A549 (cell line): ENCODE measurements around the gene CTIF. TPM values are rescaled to one million over a fixed set of nuclear protein-coding genes. Genes with fewer than 3 reads are reported as not detected.
A peak's percentile ranks its signal among the peaks of the same experiment; 100 is the strongest.

Source experiments
- ATAC-seq, 2 experiments: fragments of 200-7000 bp in 1 of 2; fragments of >200 bp in 1 of 2; cut with Nextera tagmentation in 1 of 2; cut with Tn5 transposase in 1 of 2; 3 replicates each; pipeline versions ENCODE4 v1.8.0 to v1.9.1; 2018 to 2020; ENCODE audit warnings: mild to moderate bottlenecking in 1 of 2, moderate library complexity in 1 of 2
- CTCF ChIA-PET: fragments of 300-600 bp; sonication (Branson Sonifier 250); formaldehyde crosslinking; extraction: SDS; loops from one replicate; lab custom pipeline; 2021; ENCODE audit warnings: antibody characterized with exemption, inconsistent platforms; lab: Yijun Ruan, JAX
- POLR2A ChIA-PET: fragments of 350-600 bp; formaldehyde crosslinking; extraction: SDS; loops from one replicate; lab custom pipeline; 2021; ENCODE audit warnings: antibody characterized with exemption, inconsistent platforms; lab: Yijun Ruan, JAX
- DNase-seq, 2 experiments: peaks; one replicate each; pipeline versions ENCODE4 v3.0.0 to v3.0.0-alpha.2; 2011 to 2016; ENCODE audit warnings: low read depth in 1 of 2, low spot score in 1 of 2
- FAIRE-seq: peaks from 2 replicates; lab custom pipeline; 2011; peaks lifted over from hg19 to GRCh38; lab: Jason Lieb, UNC
- H3K27ac ChIP-seq, 2 experiments: fragments of >200 bp; sonication (Bioruptor Twin); formaldehyde crosslinking; 3 replicates each; pipeline ENCODE4 v1.5.1; 2016 to 2017
- H3K4me1 ChIP-seq: fragments of >200 bp; sonication (Bioruptor Twin); formaldehyde crosslinking; 3 replicates; pipeline ENCODE4 v1.6.1; 2016
- H3K4me2 ChIP-seq: fragments of >200 bp; sonication (Bioruptor Twin); formaldehyde crosslinking; 3 replicates; pipeline ENCODE4 v1.6.1; 2016
- H3K4me3 ChIP-seq: fragments of >200 bp; sonication (Bioruptor Twin); formaldehyde crosslinking; 3 replicates; pipeline ENCODE4 v1.5.1; 2016
- H3K9me3 ChIP-seq: fragments of >200 bp; sonication (Bioruptor Twin); formaldehyde crosslinking; 3 replicates; pipeline ENCODE4 v1.6.1; 2016
- BHLHE40 ChIP-seq: IDR thresholded peaks from 2 replicates; pipeline ENCODE4 v1.6.1; 2012; ENCODE audit warnings: low read depth, low read length, inconsistent platforms
- CBX8 ChIP-seq: fragments of 200-600 bp; sonication (generic); IDR thresholded peaks from 2 replicates; pipeline ENCODE4 v1.6.1; 2016
- CHD2 ChIP-seq: fragments of 150-350 bp; IDR thresholded peaks from 2 replicates; pipeline ENCODE4 v1.6.1; 2014; ENCODE audit warnings: low read length; ENCODE audit not compliant: partially characterized antibody
- EHF ChIP-seq: fragments of 250-450 bp; sonication (Bioruptor Pico); IDR thresholded peaks from 2 replicates; pipeline ENCODE4 v1.5.0; 2020; ENCODE audit warnings: mild to moderate bottlenecking
- EHMT2 ChIP-seq: fragments of 200-600 bp; sonication (generic); IDR thresholded peaks from 2 replicates; pipeline ENCODE4 v1.6.1; 2016; ENCODE audit warnings: antibody characterized with exemption, low read depth, mild to moderate bottlenecking, moderate library complexity
- ESRRA ChIP-seq: fragments of 150-350 bp; IDR thresholded peaks from 2 replicates; pipeline ENCODE4 v1.6.1; 2014; ENCODE audit warnings: mild to moderate bottlenecking, low read length, borderline replicate concordance
- FOSL2 ChIP-seq, 2 experiments: fragments of 450-650 bp in 1 of 2; fragments of >200 bp in 1 of 2; sonication (Bioruptor Twin) in 1 of 2; formaldehyde crosslinking; IDR thresholded peaks; 2 replicates each; pipeline versions ENCODE4 v1.5.0 to v1.6.1; 2016 to 2020; ENCODE audit warnings: mild to moderate bottlenecking in 1 of 2, moderate library complexity in 1 of 2
- GATA3 ChIP-seq: IDR thresholded peaks from 2 replicates; pipeline ENCODE4 v1.6.1; 2012; ENCODE audit warnings: borderline replicate concordance
- HEYL ChIP-seq: fragments of 250-450 bp; sonication (Bioruptor Pico); IDR thresholded peaks from 2 replicates; pipeline ENCODE4 v1.8.0; 2021; ENCODE audit warnings: mild to moderate bottlenecking, moderate library complexity
- HOXA7 ChIP-seq: fragments of 250-450 bp; sonication (Bioruptor Pico); IDR thresholded peaks from 2 replicates; pipeline ENCODE4 v1.5.0; 2020; ENCODE audit warnings: mild to moderate bottlenecking, moderate library complexity
- JUN ChIP-seq, 2 experiments: fragments of >200 bp; sonication (Bioruptor Twin); formaldehyde crosslinking; IDR thresholded peaks; 2 replicates in 1 of 2; 3 replicates in 1 of 2; pipeline ENCODE4 v1.6.1; 2016 to 2017
- KDM5A ChIP-seq: fragments of 200-600 bp; sonication (generic); IDR thresholded peaks from 2 replicates; pipeline ENCODE4 v1.6.1; 2016; ENCODE audit warnings: antibody characterized with exemption, mild to moderate bottlenecking
- MAFK ChIP-seq: fragments of 450-650 bp; IDR thresholded peaks from 2 replicates; pipeline ENCODE4 v1.6.1; 2014; ENCODE audit not compliant: partially characterized antibody
- MYC ChIP-seq: IDR thresholded peaks from 2 replicates; pipeline ENCODE4 v1.6.1; 2012; ENCODE audit warnings: mild to moderate bottlenecking, inconsistent platforms, low read length, improper control_type of control experiment, borderline replicate concordance
- NR3C1 ChIP-seq: fragments of >200 bp; sonication (Bioruptor Twin); formaldehyde crosslinking; IDR thresholded peaks from 3 replicates; pipeline ENCODE4 v1.6.1; 2017
- PHF8 ChIP-seq: fragments of 200-600 bp; sonication (generic); IDR thresholded peaks from 2 replicates; pipeline ENCODE4 v1.6.1; 2016; ENCODE audit warnings: low read depth, mild to moderate bottlenecking, antibody characterized with exemption, moderate library complexity, borderline replicate concordance
- POLR2AphosphoS2 ChIP-seq: conservative IDR thresholded peaks from 2 replicates; pipeline ENCODE4 v1.6.1; 2012; ENCODE audit warnings: low read length, improper control_type of control experiment, inconsistent platforms
- RAD21 ChIP-seq, 2 experiments: fragments of >200 bp in 1 of 2; sonication (Bioruptor Twin) in 1 of 2; formaldehyde crosslinking in 1 of 2; IDR thresholded peaks in 1 of 2; conservative IDR thresholded peaks in 1 of 2; 2 replicates in 1 of 2; 3 replicates in 1 of 2; pipeline ENCODE4 v1.6.1; 2012 to 2018; ENCODE audit warnings: inconsistent platforms in 1 of 2
- RCOR1 ChIP-seq: fragments of 150-350 bp; IDR thresholded peaks from 2 replicates; pipeline ENCODE4 v1.6.1; 2014; ENCODE audit warnings: antibody characterized with exemption, low read length, low read depth
- SREBF2 ChIP-seq: fragments of 450-650 bp; IDR thresholded peaks from 2 replicates; pipeline ENCODE4 v1.6.1; 2014; ENCODE audit warnings: mild to moderate bottlenecking, moderate library complexity
- TFCP2L1 ChIP-seq: fragments of 250-450 bp; sonication (Bioruptor Pico); IDR thresholded peaks from 2 replicates; pipeline ENCODE4 v1.5.0; 2021; ENCODE audit warnings: mild to moderate bottlenecking
- ZSCAN20 ChIP-seq: fragments of 250-450 bp; sonication (Bioruptor Pico); IDR thresholded peaks from 2 replicates; pipeline ENCODE4 v1.8.0; 2022; ENCODE audit warnings: mild to moderate bottlenecking, moderate library complexity
- WGBS: methylation state at CpG from one replicate; pipeline ENCODE4 v1.1.6; 2017; ENCODE audit errors: missing lambda C conversion rate; 5-methylcytosine and 5-hydroxymethylcytosine counted together
- polyA plus RNA-seq, 4 experiments: library from polyadenylated mRNA; depleted of rRNA in 3 of 4; stranded (reverse); fragments of >200 nt; fragmentation: RNase III in 1 of 4; extraction: RNeasy Plus Mini Kit Qiagen cat#74134 plus additional on column Dnase treatment in 1 of 4; gene quantifications; 2 replicates in 3 of 4; 3 replicates in 1 of 4; pipeline ENCODE4 v1.2.3, GENCODE V29; 2011 to 2017
- TF ChIP-seq, protein P1 (sequence below): fragments of 200-600 bp; sonication (generic); IDR thresholded peaks from 2 replicates; pipeline ENCODE4 v1.6.1; 2016; ENCODE audit warnings: antibody characterized with exemption, mild to moderate bottlenecking, moderate library complexity
- TF ChIP-seq, protein P2 (sequence below): fragments of >200 bp; sonication (Bioruptor Twin); formaldehyde crosslinking; IDR thresholded peaks from 3 replicates; pipeline ENCODE4 v1.5.1; 2016
- TF ChIP-seq, protein P3 (sequence below): fragments of 250-450 bp; sonication (Bioruptor Pico); IDR thresholded peaks from 2 replicates; pipeline ENCODE4 v1.5.0; 2020; ENCODE audit warnings: low read depth, mild to moderate bottlenecking, moderate library complexity
- TF ChIP-seq, protein P4 (sequence below): fragments of >200 bp; sonication (Bioruptor Twin); formaldehyde crosslinking; IDR thresholded peaks from 2 replicates; pipeline ENCODE4 v1.6.1; 2016

The CTIF gene
- polyA plus RNA-seq, 2 of the 4 experiments (the other 2 are of a cell fraction): 17.0 to 24.7 TPM

DNA sequence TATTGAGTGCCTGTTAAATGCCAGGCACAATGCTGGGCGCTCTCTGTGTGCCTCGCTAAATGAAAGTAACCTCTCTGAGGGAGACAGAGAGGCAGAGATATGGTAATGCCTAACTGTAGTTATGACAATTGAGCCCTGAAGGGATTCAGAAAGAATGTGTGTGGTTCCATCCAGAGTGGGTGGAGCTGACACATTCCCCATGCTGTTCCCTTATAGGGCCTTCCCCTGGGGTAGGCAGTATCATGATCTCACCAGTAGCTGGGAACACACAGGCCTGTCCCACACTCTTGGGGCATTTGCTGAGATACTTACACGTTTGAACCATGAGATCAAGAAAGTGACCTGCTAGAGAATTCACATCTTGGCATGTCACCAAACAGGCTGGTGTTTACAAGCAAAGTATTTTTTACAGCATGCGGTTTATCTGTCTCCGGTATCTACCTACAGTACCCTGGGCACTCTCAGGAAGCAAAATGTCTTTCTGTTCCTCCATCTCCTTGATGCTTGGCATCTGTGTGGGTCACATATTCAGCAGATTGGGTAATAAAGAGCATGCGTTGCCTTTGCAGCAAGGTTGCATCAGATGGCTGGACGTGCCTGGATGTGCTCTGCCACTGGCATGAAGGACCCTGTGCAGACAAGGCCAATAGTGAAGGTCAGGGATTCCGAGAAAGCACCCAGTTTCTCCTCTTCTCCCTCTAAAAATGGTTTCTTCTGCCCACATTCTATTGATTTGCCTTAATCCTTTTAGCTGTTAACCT lies 9.4 kb downstream of the CTIF start (continued):
- TF ChIP-seq TFCP2L1 (CRISPR knock-in tag) (no peak), MYC (no peak), NR3C1 (no peak), BHLHE40 (no peak)
- TF ChIP-seq, protein P1, sequence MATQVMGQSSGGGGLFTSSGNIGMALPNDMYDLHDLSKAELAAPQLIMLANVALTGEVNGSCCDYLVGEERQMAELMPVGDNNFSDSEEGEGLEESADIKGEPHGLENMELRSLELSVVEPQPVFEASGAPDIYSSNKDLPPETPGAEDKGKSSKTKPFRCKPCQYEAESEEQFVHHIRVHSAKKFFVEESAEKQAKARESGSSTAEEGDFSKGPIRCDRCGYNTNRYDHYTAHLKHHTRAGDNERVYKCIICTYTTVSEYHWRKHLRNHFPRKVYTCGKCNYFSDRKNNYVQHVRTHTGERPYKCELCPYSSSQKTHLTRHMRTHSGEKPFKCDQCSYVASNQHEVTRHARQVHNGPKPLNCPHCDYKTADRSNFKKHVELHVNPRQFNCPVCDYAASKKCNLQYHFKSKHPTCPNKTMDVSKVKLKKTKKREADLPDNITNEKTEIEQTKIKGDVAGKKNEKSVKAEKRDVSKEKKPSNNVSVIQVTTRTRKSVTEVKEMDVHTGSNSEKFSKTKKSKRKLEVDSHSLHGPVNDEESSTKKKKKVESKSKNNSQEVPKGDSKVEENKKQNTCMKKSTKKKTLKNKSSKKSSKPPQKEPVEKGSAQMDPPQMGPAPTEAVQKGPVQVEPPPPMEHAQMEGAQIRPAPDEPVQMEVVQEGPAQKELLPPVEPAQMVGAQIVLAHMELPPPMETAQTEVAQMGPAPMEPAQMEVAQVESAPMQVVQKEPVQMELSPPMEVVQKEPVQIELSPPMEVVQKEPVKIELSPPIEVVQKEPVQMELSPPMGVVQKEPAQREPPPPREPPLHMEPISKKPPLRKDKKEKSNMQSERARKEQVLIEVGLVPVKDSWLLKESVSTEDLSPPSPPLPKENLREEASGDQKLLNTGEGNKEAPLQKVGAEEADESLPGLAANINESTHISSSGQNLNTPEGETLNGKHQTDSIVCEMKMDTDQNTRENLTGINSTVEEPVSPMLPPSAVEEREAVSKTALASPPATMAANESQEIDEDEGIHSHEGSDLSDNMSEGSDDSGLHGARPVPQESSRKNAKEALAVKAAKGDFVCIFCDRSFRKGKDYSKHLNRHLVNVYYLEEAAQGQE: no peak

DNA sequence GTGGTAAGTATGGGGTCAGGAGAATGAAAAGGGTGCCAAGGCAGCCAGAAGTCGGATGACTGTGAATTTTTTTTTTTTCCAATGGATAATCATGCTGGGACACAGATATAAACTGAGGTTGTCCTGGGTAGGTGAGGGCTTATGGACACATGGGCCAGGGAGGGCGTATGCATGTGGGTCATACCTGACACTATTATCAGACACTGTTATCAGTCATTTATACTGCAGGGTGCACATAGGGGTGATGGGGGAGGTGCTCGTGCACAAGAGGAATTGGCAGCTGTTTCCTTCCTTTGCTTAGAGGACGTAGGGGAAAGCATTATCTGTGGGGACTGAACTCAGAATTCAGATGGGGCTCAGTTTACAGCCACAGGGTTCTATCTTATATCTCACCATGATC lies 10.1 kb downstream of the CTIF start:
- Histone ChIP-seq H3K9me3 (no peaks in the 10 kb centered on the region), H3K4me2 (no peak overlapping the region; the same call in 2 of the 3 replicates), H3K4me1 (peaks cover 45% of the 10 kb centered on the region), H3K27ac (peak overlapping the region; percentile 59 to 74; a peak in 5 of 6 replicates)
- no peak for FAIRE-seq
- POLR2A ChIA-PET: no interaction called here
- TF ChIP-seq FOSL2 (IDR thresholded peaks at IDR 0.05) (no peak), FOSL2 (CRISPR knock-in tag; IDR thresholded peaks at IDR 0.05) (no peak), PHF8 (no peak), ZSCAN20 (CRISPR knock-in tag) (no peak), HEYL (CRISPR knock-in tag) (no peak), ESRRA (no peak), EHMT2 (no peak), GATA3 (no peak)
- TF ChIP-seq, protein P2, sequence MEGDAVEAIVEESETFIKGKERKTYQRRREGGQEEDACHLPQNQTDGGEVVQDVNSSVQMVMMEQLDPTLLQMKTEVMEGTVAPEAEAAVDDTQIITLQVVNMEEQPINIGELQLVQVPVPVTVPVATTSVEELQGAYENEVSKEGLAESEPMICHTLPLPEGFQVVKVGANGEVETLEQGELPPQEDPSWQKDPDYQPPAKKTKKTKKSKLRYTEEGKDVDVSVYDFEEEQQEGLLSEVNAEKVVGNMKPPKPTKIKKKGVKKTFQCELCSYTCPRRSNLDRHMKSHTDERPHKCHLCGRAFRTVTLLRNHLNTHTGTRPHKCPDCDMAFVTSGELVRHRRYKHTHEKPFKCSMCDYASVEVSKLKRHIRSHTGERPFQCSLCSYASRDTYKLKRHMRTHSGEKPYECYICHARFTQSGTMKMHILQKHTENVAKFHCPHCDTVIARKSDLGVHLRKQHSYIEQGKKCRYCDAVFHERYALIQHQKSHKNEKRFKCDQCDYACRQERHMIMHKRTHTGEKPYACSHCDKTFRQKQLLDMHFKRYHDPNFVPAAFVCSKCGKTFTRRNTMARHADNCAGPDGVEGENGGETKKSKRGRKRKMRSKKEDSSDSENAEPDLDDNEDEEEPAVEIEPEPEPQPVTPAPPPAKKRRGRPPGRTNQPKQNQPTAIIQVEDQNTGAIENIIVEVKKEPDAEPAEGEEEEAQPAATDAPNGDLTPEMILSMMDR: no peak
- TF ChIP-seq, protein P3, sequence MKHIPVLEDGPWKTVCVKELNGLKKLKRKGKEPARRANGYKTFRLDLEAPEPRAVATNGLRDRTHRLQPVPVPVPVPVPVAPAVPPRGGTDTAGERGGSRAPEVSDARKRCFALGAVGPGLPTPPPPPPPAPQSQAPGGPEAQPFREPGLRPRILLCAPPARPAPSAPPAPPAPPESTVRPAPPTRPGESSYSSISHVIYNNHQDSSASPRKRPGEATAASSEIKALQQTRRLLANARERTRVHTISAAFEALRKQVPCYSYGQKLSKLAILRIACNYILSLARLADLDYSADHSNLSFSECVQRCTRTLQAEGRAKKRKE: no peak
- TF ChIP-seq, protein P4, sequence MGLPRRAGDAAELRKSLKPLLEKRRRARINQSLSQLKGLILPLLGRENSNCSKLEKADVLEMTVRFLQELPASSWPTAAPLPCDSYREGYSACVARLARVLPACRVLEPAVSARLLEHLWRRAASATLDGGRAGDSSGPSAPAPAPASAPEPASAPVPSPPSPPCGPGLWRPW: no peak
- TF ChIP-seq, all 56 proteins: peak for 0
- no peak overlapping the region for H3K4me3 ChIP-seq
- CTCF ChIA-PET: no interaction called here
- DNase-seq: no peak
- no peak for ATAC-seq
- WGBS: 90% methylated on average over 4 of the region's 4 CpGs

DNA sequence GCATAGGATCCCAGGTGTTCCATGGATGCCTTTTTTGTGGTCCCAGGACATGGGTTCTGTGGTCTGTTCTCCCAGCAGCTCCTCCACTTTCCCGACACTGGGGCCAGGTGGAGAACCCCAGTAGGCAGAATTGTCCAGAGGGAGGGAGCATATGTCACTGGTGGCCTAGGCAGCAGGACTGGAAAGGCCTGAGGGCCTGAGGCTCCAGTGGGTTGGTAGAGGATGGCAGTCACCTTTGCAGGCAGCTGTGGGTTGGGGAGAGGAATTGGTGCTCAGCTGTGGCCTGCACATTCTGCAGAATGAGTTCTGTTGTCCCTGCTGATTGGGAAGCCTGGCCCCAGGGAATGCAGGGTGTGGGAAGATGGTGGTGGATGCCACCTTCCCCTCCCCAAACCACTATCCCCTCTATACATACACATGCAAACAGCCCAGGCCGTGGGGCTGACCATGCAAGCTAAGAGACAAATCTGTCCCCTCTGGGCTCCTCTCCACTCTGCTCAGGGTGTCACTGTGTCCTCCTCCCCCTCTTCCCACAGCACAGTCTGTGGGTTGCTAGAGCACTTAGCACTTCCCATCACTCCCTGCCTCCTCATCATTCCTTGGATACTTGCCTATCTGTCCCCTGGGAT lies 11.4 kb downstream of the CTIF start:
- ChIA-PET POLR2A (no interaction called here), CTCF (no interaction called here)
- Histone ChIP-seq H3K4me1 (peaks cover 38% of the 10 kb centered on the region), H3K4me2 (no peak overlapping the region), H3K27ac (no peak overlapping the region), H3K4me3 (no peak overlapping the region), H3K9me3 (no peaks in the 10 kb centered on the region)
- ATAC-seq (no peak), DNase-seq (no peak), FAIRE-seq (no peak)
- WGBS: 100% methylated on average over 2 of the region's 2 CpGs
- TF ChIP-seq TFCP2L1 (CRISPR knock-in tag) (no peak), JUN (IDR thresholded peaks at IDR 0.05) (no peak), RCOR1 (no peak), PHF8 (no peak), SREBF2 (no peak), CBX8 (no peak), CHD2 (no peak), EHF (CRISPR knock-in tag) (no peak), HOXA7 (no peak), MAFK (no peak), POLR2AphosphoS2 (no peak), RAD21 (conservative IDR thresholded peaks at IDR 0.05 in 1 of 2, IDR thresholded peaks at IDR 0.05 in 1 of 2) (no peak), KDM5A (no peak)
- TF ChIP-seq, protein P2: no peak
